ENCODE results near the gene LDLRAD3. TPM values are rescaled to one million over a fixed set of nuclear protein-coding genes. Genes with fewer than 3 reads are reported as not detected.

The LDLRAD3 gene
- total and polyA plus RNA-seq, 3 experiments from 2014 or later, result 0.09 to 0.44 TPM; not detected in 1

DNA sequence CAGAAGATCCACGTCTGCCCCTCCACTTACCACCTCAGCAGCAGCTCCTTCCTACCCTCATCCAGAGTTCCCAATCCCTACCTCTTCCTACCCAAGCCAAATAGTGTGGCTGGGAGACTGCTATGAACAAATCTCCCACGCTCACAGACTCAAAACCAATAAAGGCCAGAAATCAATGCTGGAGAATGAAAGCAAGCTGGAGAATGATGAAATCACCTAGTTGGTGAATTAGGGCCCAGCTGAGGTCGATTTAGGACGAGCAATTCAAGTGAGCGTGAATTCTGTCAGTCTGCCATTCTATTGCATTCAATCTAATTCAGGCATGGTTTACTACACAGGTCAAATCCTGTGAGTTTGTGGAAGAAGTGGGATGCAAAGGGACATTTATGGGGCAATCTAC lies 322.9 kb downstream of the LDLRAD3 start:
- POLR2A ChIA-PET, result no interaction called here
- Mint-ChIP-seq H3K4me1 (no peaks in the 10 kb centered on the region), H3K27me3 (peaks cover 4 to 16% of the 10 kb centered on the region in 2 donors), H3K9me3 (no peaks in the 10 kb centered on the region), H3K4me3 (no peak overlapping the region), H3K36me3 (peaks cover 10 to 18% (median 16%) of the 10 kb centered on the region in 3 donors), H3K27ac (no peak overlapping the region)
- no peak overlapping the region for H3K27ac ChIP-seq (ENCODE audit: low read depth, low read length)
- no peaks in the 10 kb centered on the region for H3K4me1 ChIP-seq (ENCODE audit: insufficient read depth, low read length)
- CTCF ChIA-PET, result interaction anchor here (0.8 to 2.0 kb wide), 12 partner anchors 9 to 661 kb away, joined by 3 to 7 read pairs (median 4); partner anchors contain the start of gene FJX1
- H3K27me3 ChIP-seq (ENCODE audit: insufficient read depth, low read length, poor library complexity, severe bottlenecking), result no peaks in the 10 kb centered on the region
- H3K9me3 ChIP-seq (ENCODE audit: low read length), result no peaks in the 10 kb centered on the region
- H3K36me3 ChIP-seq (ENCODE audit: insufficient read depth, low read length), result no peaks in the 10 kb centered on the region
- no peak for DNase-seq
- no peak overlapping the region for H3K4me3 ChIP-seq (ENCODE audit: low read length)

DNA sequence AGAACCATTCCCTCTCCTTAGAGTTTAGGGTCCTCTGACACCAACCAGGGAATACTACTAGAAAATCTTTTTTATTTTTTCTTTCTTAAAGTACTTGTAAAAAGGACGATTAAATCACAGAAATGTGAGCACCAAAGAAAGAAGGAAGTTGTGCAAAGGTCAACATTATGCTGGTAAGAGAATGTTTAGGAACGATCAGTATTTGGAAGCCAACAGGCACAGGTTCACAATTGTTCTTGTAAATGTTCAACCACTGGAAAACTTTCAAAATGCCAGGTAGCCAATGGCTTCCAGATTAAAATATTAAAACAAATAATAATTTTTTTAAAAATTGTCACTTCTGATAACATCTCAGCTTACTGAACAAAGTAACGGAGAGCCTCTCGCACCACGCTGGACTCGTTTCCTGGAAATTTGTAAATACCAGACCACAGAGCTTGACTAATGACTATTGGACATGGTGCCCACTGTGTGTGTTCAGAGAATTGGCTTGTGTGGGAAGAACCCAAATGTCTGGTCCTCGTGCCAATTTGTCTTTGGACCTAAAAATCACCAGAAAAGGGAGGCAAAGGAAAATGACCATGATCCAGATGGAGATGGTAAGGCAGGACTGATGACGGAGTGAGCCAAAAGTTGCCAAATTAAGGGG lies 324.6 kb downstream of the LDLRAD3 start:
- H3K27me3 ChIP-seq (ENCODE audit: insufficient read depth, low read length, poor library complexity, severe bottlenecking), result no peaks in the 10 kb centered on the region
- Mint-ChIP-seq H3K9me3 (peaks cover 0 to 7% (median 5%) of the 10 kb centered on the region in 5 donors), H3K36me3 (peaks cover 24 to 34% (median 28%) of the 10 kb centered on the region in 3 donors), H3K4me3 (no peak overlapping the region), H3K4me1 (no peaks in the 10 kb centered on the region), H3K27ac (no peak overlapping the region), H3K27me3 (peaks cover 2 to 7% of the 10 kb centered on the region in 2 donors)
- H3K4me1 ChIP-seq (ENCODE audit: insufficient read depth, low read length), result no peaks in the 10 kb centered on the region
- CTCF ChIA-PET, result interaction anchor here (1.4 to 1.6 kb wide), 2 partner anchors 24 to 651 kb away, joined by 3 to 4 read pairs; partner anchors contain the start of gene FJX1
- no peaks in the 10 kb centered on the region for H3K9me3 ChIP-seq (ENCODE audit: low read length)
- POLR2A ChIA-PET, result no interaction called here
- no peak overlapping the region for H3K27ac ChIP-seq (ENCODE audit: low read depth, low read length)
- no peak for DNase-seq
- H3K4me3 ChIP-seq (ENCODE audit: low read length), result no peak overlapping the region
- no peaks in the 10 kb centered on the region for H3K36me3 ChIP-seq (ENCODE audit: insufficient read depth, low read length)

DNA sequence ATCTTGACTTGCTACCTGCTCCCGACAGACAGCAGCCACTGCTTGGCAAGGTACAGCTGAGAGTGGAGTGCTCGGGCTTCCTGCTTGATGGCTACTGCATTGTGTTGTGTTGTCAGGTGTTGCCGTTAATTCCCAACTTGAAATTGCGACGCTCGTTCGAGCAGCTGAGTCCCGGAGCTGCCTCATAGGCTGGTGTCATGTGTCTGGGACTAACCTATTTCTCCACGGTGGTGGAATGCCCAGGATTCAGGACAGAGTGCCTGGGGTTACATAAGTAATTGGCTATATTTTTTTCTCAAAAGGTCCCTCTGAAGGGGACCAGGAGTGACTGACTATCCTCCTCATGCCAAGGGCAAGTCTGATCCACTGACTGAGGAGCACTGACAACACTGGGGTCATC lies 326.8 kb downstream of the LDLRAD3 start:
- DNase-seq, result no peak
- Mint-ChIP-seq H3K36me3 (peaks cover 33 to 54% (median 35%) of the 10 kb centered on the region in 3 donors), H3K27ac (peak overlapping the region in 1 of 8 donors; percentile 61), H3K27me3 (peaks cover 0 to 2% of the 10 kb centered on the region in 2 donors), H3K9me3 (peaks cover 0 to 7% (median 5%) of the 10 kb centered on the region in 5 donors), H3K4me1 (no peaks in the 10 kb centered on the region), H3K4me3 (no peak overlapping the region)
- Histone ChIP-seq H3K4me3 (ENCODE audit: low read length) (no peak overlapping the region), H3K27ac (ENCODE audit: low read depth, low read length) (no peak overlapping the region), H3K27me3 (ENCODE audit: insufficient read depth, low read length, poor library complexity, severe bottlenecking) (no peaks in the 10 kb centered on the region), H3K4me1 (ENCODE audit: insufficient read depth, low read length) (no peaks in the 10 kb centered on the region), H3K9me3 (ENCODE audit: low read length) (no peaks in the 10 kb centered on the region), H3K36me3 (ENCODE audit: insufficient read depth, low read length) (peaks cover 11% of the 10 kb centered on the region)
- CTCF ChIA-PET, result no interaction called here
- POLR2A ChIA-PET, result no interaction called here

DNA sequence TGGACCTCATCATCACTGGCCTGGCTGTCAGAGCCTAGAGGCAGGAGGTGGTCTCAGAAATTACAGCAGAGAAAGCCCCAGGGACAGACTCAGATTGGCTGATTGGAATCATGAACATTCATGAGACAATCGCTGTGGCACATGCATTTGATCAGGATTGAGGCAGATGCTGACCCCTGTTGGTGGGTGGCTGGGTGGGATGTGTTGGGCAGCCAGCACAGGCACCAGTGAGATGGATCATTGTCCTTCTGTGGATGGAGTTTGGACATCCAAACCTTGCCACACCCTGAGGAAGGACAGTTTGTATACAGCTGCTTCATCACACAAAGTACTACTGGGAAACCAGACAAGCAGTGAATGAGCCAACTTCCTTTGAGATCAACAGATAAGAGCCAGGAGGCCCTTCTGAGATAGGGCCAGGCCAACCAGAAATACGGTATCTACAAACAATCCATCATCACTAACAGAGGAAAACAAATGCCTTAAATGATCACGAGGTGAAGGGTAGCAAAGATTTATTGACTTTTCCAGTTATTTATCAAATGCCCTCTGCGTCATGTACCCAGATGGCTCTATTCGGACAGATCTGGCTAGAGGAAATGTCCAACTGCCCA lies 328.0 kb downstream of the LDLRAD3 start:
- H3K9me3 ChIP-seq (ENCODE audit: low read length), result no peaks in the 10 kb centered on the region
- Mint-ChIP-seq H3K27me3 (no peaks in the 10 kb centered on the region), H3K27ac (no peak overlapping the region), H3K9me3 (peaks cover 0 to 7% (median 5%) of the 10 kb centered on the region in 5 donors), H3K4me3 (no peak overlapping the region), H3K36me3 (peaks cover 33 to 63% (median 39%) of the 10 kb centered on the region in 3 donors), H3K4me1 (no peaks in the 10 kb centered on the region)
- no peaks in the 10 kb centered on the region for H3K27me3 ChIP-seq (ENCODE audit: insufficient read depth, low read length, poor library complexity, severe bottlenecking)
- peaks cover 12% of the 10 kb centered on the region for H3K36me3 ChIP-seq (ENCODE audit: insufficient read depth, low read length)
- ChIA-PET CTCF (interaction anchor here (1.3 kb wide), 1 partner anchor 221 kb away, joined by 5 read pairs; no protein-coding TSS in a partner anchor), POLR2A (no interaction called here)
- no peak overlapping the region for H3K27ac ChIP-seq (ENCODE audit: low read depth, low read length)
- no peak for DNase-seq
- no peaks in the 10 kb centered on the region for H3K4me1 ChIP-seq (ENCODE audit: insufficient read depth, low read length)
- H3K4me3 ChIP-seq (ENCODE audit: low read length), result no peak overlapping the region

DNA sequence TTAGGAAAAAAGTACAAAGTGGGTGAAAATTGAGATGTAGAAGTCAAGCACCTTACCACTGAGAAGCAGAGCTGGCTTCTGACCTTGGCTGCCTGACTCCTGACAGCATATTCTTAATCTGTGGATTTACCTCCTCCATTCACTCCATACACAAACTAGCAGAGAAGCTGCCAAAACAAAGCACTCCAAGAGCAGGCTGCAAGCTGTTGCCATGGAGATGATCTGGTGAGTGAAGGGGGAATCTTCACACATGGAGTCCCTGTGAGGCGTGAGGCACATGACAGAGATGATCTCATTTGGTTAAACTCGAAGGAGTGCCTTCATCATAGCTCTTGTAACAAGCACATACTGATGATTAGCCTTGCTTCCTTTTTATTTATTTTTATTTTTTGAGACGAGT lies 329.2 kb downstream of the LDLRAD3 start:
- no peaks in the 10 kb centered on the region for H3K9me3 ChIP-seq (ENCODE audit: low read length)
- no peaks in the 10 kb centered on the region for H3K27me3 Mint-ChIP-seq
- no peaks in the 10 kb centered on the region for H3K4me1 ChIP-seq (ENCODE audit: insufficient read depth, low read length)
- H3K4me1 Mint-ChIP-seq, result no peaks in the 10 kb centered on the region
- H3K36me3 Mint-ChIP-seq, result peaks cover 33 to 74% (median 48%) of the 10 kb centered on the region in 3 donors
- H3K4me3 Mint-ChIP-seq, result no peak overlapping the region
- DNase-seq, result no peak
- H3K27ac ChIP-seq (ENCODE audit: low read depth, low read length), result no peak overlapping the region
- H3K27ac Mint-ChIP-seq, result no peak overlapping the region
- H3K27me3 ChIP-seq (ENCODE audit: insufficient read depth, low read length, poor library complexity, severe bottlenecking), result no peaks in the 10 kb centered on the region
- no peak overlapping the region for H3K4me3 ChIP-seq (ENCODE audit: low read length)
- POLR2A ChIA-PET, result no interaction called here
- CTCF ChIA-PET, result interaction anchor here (1.2 to 1.3 kb wide), 2 partner anchors 12 to 220 kb away, joined by 3 to 5 read pairs; no protein-coding TSS in a partner anchor
- H3K36me3 ChIP-seq (ENCODE audit: insufficient read depth, low read length), result peaks cover 16% of the 10 kb centered on the region
- H3K9me3 Mint-ChIP-seq, result peaks cover 0 to 7% (median 5%) of the 10 kb centered on the region in 5 donors

DNA sequence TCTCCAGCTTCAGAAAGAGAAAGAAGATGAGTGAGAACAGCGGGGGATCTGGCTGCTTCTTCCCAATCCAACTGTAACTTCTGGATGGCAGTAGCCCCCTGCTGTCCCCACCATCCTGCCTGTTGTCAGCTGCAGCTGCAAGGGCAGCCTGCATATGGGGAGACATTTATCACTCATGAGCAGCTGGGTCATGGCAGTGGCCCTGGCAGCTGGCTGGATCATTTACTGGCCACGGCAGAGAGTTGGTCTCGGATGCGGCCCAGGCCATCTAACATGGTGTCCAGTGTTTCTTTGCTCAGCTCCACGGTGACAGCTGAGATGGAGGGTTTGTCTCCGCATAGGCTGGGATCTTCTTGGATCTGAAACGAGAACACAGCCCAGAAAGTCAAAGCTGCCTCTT lies 330.6 kb downstream of the LDLRAD3 start:
- no peaks in the 10 kb centered on the region for H3K4me1 Mint-ChIP-seq
- no peaks in the 10 kb centered on the region for H3K4me1 ChIP-seq (ENCODE audit: insufficient read depth, low read length)
- no peak overlapping the region for H3K4me3 ChIP-seq (ENCODE audit: low read length)
- no peaks in the 10 kb centered on the region for H3K27me3 ChIP-seq (ENCODE audit: insufficient read depth, low read length, poor library complexity, severe bottlenecking)
- peaks cover 27% of the 10 kb centered on the region for H3K36me3 ChIP-seq (ENCODE audit: insufficient read depth, low read length)
- CTCF ChIA-PET, result interaction anchor here (1.1 to 1.5 kb wide), 3 partner anchors 8 to 651 kb away, joined by 3 to 4 read pairs (median 4); partner anchors contain the start of gene COMMD9
- peaks cover 33 to 87% (median 48%) of the 10 kb centered on the region in 3 donors for H3K36me3 Mint-ChIP-seq
- peaks cover 0 to 7% (median 5%) of the 10 kb centered on the region in 5 donors for H3K9me3 Mint-ChIP-seq
- H3K27me3 Mint-ChIP-seq, result no peaks in the 10 kb centered on the region
- peak overlapping the region in 1 of 8 donors; percentile 19 for H3K27ac Mint-ChIP-seq
- DNase-seq, result no peak
- no peaks in the 10 kb centered on the region for H3K9me3 ChIP-seq (ENCODE audit: low read length)
- H3K27ac ChIP-seq (ENCODE audit: low read depth, low read length), result no peak overlapping the region
- no peak overlapping the region for H3K4me3 Mint-ChIP-seq
- POLR2A ChIA-PET, result no interaction called here

DNA sequence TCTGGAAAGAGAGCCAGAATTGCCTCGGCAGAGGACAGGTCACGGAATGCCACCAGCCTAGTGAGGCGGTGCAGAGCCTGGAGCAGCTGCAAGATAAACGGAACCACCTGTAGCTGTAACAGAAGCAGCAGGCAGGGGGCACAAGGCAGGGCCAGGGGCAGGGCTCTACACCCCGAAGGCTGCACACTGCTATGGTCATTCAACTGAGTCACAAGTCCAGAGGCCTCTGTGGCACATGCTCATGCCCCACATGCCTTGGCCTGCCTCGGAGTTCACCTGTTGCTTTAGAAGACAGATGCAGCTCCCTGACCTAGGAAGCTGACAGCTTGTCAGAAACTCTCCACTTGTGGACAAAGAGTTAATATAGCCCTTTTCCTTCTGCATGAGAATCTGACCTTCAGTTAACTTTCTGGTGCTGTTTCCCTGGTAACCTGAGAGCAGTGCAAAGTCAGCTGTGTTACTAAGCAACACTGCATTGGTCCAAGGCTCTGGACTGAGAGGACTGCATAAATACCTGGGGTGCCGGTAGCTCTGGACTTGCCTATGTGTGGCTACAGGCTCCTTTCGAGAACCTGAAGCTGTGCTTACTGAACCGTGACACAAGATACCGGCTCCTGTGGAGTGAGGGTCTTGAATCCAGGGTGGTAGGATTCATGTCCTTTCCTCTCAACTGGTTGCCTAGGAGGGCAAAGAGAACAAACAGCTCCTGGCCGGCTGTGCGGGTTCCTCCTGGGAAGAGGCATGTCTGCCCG lies 334.8 kb downstream of the LDLRAD3 start:
- Histone ChIP-seq H3K9me3 (ENCODE audit: low read length) (no peaks in the 10 kb centered on the region), H3K27ac (ENCODE audit: low read depth, low read length) (no peak overlapping the region), H3K36me3 (ENCODE audit: insufficient read depth, low read length) (peaks cover 29% of the 10 kb centered on the region), H3K4me3 (ENCODE audit: low read length) (no peak overlapping the region), H3K4me1 (ENCODE audit: insufficient read depth, low read length) (no peaks in the 10 kb centered on the region), H3K27me3 (ENCODE audit: insufficient read depth, low read length, poor library complexity, severe bottlenecking) (no peaks in the 10 kb centered on the region)
- Mint-ChIP-seq H3K27me3 (peaks cover 0 to 4% of the 10 kb centered on the region in 2 donors), H3K27ac (no peak overlapping the region), H3K4me3 (no peak overlapping the region), H3K9me3 (peaks cover 4 to 12% (median 5%) of the 10 kb centered on the region in 5 donors), H3K36me3 (peaks cover 25 to 76% (median 35%) of the 10 kb centered on the region in 3 donors), H3K4me1 (peaks cover 10 to 23% (median 15%) of the 10 kb centered on the region in 3 donors)
- ChIA-PET POLR2A (no interaction called here), CTCF (no interaction called here)
- DNase-seq, result no peak
